ENCODE data around the gene FTSJ1. TPM values are rescaled to one million over a fixed set of nuclear protein-coding genes. Genes with fewer than 3 reads are reported as not detected.

The FTSJ1 gene
- total RNA-seq, 1 experiment from 2014 or later = 49.4 TPM

- H3K79me2 ChIP-seq (ENCODE audit: insufficient read depth, low read length) = no peaks in the 10 kb centered on the region
- H2BK5ac ChIP-seq (ENCODE audit: insufficient read length, low read length) = no peak overlapping the region
- H4K8ac ChIP-seq (replicated peaks; ENCODE audit: insufficient read length, low read depth, low read length) = no peak overlapping the region
- no peaks in the 10 kb centered on the region for H4K20me1 ChIP-seq (ENCODE audit: control insufficient read depth, insufficient read depth, insufficient read length)
- no peaks in the 10 kb centered on the region for H3K27me3 ChIP-seq (ENCODE audit: insufficient read depth, low read length)
- no peak overlapping the region for H2AK5ac ChIP-seq (ENCODE audit: insufficient read length, low read length)
- H3K9me3 ChIP-seq (ENCODE audit: control insufficient read depth, low read depth, low read length) = peaks cover 37% of the 10 kb centered on the region
- Mint-ChIP-seq H3K27me3 (ENCODE audit: low read depth) (peaks cover 2% of the 10 kb centered on the region), H3K27ac (no peak overlapping the region), H3K36me3 (ENCODE audit: insufficient read depth in 1 of 3, low read depth in 3 of 3) (peaks cover 0 to 3% (median 0%) of the 10 kb centered on the region in 3 experiments; a peak in 2 of 7 replicates), H3K4me3 (no peak overlapping the region; a peak in 1 of 5 replicates), H3K9me3 (peaks cover 74 to 78% of the 10 kb centered on the region in 2 experiments), H3K4me1 (0 out of 4 replicates have a peak, but pooled peaks cover 0 to 2% of the 10 kb centered on the region in 2 experiments)
- H3T11ph ChIP-seq (ENCODE audit: low read length) = no peak overlapping the region
- no peak overlapping the region for H2BK12ac ChIP-seq (ENCODE audit: insufficient read length, low read depth, low read length)
- H3K4me2 ChIP-seq (ENCODE audit: insufficient read depth, insufficient read length, low read length) = no peak overlapping the region
- H3K14ac ChIP-seq (ENCODE audit: insufficient read depth, low read length) = no peak overlapping the region; the same call in 1 of the 2 replicates
- H2AFZ ChIP-seq (ENCODE audit: low read length) = no peak overlapping the region
- no peak overlapping the region for H2BK15ac ChIP-seq (ENCODE audit: low read depth, low read length)
- H2BK20ac ChIP-seq (ENCODE audit: low read depth, low read length, poor library complexity, severe bottlenecking) = no peak overlapping the region
- no peak overlapping the region for H3K27ac ChIP-seq (ENCODE audit: insufficient read length, low read depth, low read length)
- no peak overlapping the region for H2BK120ac ChIP-seq (ENCODE audit: low read depth, low read length, poor library complexity, severe bottlenecking)
- TF ChIP-seq CTCF (conservative IDR thresholded peaks at IDR 0.05) = peak; percentile 64
- H3K4me1 ChIP-seq (ENCODE audit: insufficient read depth, low read length) = no peaks in the 10 kb centered on the region
- H3K4ac ChIP-seq (ENCODE audit: low read depth, low read length) = no peak overlapping the region
- H4K91ac ChIP-seq (ENCODE audit: insufficient read length, low read depth, low read length) = no peak overlapping the region
- H3K23me2 ChIP-seq (ENCODE audit: insufficient read length, low read depth, low read length, poor library complexity, severe bottlenecking) = no peaks in the 10 kb centered on the region
- WGBS (ENCODE audit: extremely low coverage, insufficient read length, low lambda C conversion rate) = no CpG with 5 or more reads among the region's 10 CpGs
- no peak overlapping the region for H3K18ac ChIP-seq (ENCODE audit: insufficient read length, low read depth, low read length)
- no peak overlapping the region for H4K5ac ChIP-seq (ENCODE audit: insufficient read length, low read depth, low read length)
- peak; percentile 64 for DNase-seq
- no peak overlapping the region for H3K56ac ChIP-seq (ENCODE audit: insufficient read length, low read depth, low read length)
- H3K79me1 ChIP-seq (ENCODE audit: insufficient read depth, low read depth, low read length, poor library complexity, severe bottlenecking) = no peaks in the 10 kb centered on the region
- H3K23ac ChIP-seq (ENCODE audit: insufficient read length, low read depth, low read length) = no peak overlapping the region
- H3K9ac ChIP-seq (ENCODE audit: extremely low read depth, insufficient read length, low read length) = no peak overlapping the region
Measured at GRCh38 chrX:48493890-48494364, 17.9 kb downstream of the FTSJ1 start.

Measured in H9 (cell line).